ENCODE measurements around the gene GNAI3. TPM values are rescaled to one million over a fixed set of nuclear protein-coding genes. Genes with fewer than 3 reads are reported as not detected.

Gene GNAI3
- total and polyA plus RNA-seq, 11 donors = 1.5 to 5.4 (median 2.5) TPM

DNA sequence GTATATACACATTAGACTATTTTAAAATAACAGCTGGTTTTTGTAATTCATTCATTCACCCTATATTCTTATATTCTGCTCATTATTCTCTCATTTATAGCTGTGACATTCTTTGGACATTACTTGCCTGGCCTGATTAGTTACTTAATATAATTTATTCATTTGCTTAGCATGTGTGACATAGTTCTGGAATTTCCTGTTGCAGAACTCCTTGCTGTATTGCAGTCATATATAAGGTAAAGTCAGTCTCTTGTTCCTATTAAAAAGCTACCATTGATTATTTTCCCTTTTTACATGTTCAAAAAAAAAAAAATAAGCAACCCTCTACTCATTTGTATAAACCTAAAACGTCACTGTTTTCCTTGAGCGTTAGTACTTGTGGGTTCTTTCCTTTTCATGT is 47.1 kb downstream of the GNAI3 start:
- no peak overlapping the region for H3K27ac ChIP-seq
- no peak overlapping the region for H3K4me3 ChIP-seq
- ATAC-seq = no peak
- H3K27me3 ChIP-seq = no peaks in the 10 kb centered on the region
- intact Hi-C loops (cut with DNase I) = no loop called here
- no peaks in the 10 kb centered on the region for H3K4me1 ChIP-seq
- H3K9me3 ChIP-seq = no peaks in the 10 kb centered on the region
- WGBS, 4 donors = 91 to 97% (median 93%) methylated on average over 2 of the region's 2 CpGs
- H3K36me3 ChIP-seq = peaks cover 0 to 90% (median 60%) of the 10 kb centered on the region in 9 donors
- DNase-seq = no peak
- TF ChIP-seq POLR2A (IDR thresholded peaks at IDR 0.05) = no peak
- TF ChIP-seq, protein P1, sequence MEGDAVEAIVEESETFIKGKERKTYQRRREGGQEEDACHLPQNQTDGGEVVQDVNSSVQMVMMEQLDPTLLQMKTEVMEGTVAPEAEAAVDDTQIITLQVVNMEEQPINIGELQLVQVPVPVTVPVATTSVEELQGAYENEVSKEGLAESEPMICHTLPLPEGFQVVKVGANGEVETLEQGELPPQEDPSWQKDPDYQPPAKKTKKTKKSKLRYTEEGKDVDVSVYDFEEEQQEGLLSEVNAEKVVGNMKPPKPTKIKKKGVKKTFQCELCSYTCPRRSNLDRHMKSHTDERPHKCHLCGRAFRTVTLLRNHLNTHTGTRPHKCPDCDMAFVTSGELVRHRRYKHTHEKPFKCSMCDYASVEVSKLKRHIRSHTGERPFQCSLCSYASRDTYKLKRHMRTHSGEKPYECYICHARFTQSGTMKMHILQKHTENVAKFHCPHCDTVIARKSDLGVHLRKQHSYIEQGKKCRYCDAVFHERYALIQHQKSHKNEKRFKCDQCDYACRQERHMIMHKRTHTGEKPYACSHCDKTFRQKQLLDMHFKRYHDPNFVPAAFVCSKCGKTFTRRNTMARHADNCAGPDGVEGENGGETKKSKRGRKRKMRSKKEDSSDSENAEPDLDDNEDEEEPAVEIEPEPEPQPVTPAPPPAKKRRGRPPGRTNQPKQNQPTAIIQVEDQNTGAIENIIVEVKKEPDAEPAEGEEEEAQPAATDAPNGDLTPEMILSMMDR (IDR thresholded peaks at IDR 0.05) = no peak

DNA sequence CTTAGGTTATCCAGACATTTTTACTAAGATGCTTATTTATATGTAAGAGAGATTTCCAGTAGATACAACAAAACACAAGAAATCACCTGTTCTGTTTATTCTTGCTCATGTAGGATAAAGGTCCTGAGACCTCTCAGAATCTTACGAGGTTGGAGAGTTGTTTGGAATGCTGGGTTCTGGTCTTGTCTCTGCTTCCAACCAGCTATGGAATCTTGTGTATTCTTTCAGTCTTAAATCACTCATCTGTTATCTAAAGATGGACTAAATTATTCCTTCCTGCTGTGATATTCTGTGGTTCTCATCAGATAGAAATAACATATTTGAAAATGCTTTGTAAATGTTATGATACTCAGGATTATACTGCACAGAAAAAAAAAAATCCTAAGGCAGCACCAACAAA is 49.7 kb downstream of the GNAI3 start:
- ATAC-seq (no peak), DNase-seq (no peak)
- H3K4me1 ChIP-seq = no peaks in the 10 kb centered on the region
- TF ChIP-seq, protein P1 (IDR thresholded peaks at IDR 0.05) = no peak
- no peak for TF ChIP-seq POLR2A (IDR thresholded peaks at IDR 0.05)
- WGBS, 4 donors = 87 to 98% (median 92%) methylated on average over 1 of the region's 1 CpG
- intact Hi-C loops (cut with DNase I) = no loop called here
- H3K36me3 ChIP-seq = peaks cover 0 to 64% (median 34%) of the 10 kb centered on the region in 9 donors
- no peaks in the 10 kb centered on the region for H3K27me3 ChIP-seq
- no peak overlapping the region for H3K4me3 ChIP-seq
- no peak overlapping the region for H3K27ac ChIP-seq
- H3K9me3 ChIP-seq = no peaks in the 10 kb centered on the region

DNA sequence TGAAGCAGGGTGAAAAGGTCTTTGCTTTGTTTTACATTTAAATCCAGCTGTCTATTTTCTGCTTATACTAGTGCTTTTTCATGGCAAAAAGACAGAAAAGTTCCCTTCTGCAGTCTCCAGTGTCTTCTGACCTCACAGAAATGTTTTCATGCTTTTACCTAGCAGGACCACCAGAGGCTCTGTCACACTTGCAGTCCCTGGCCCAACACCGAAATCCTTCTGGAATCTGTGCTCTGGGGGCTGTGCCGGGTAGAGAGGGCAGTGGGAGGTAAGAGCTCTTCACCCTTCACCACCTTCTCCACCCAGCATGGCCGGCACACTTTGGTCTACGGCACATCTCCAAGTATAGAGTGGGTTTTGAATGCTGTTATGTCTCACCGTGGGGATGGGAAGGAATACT is 50.2 kb downstream of the GNAI3 start:
- Histone ChIP-seq H3K4me3 (no peak overlapping the region), H3K9me3 (no peaks in the 10 kb centered on the region), H3K27me3 (no peaks in the 10 kb centered on the region), H3K27ac (no peak overlapping the region), H3K4me1 (no peaks in the 10 kb centered on the region), H3K36me3 (peaks cover 0 to 61% (median 29%) of the 10 kb centered on the region in 9 donors)
- 87 to 93% (median 88%) methylated on average over 5 of the region's 5 CpGs for WGBS, 4 donors
- TF ChIP-seq POLR2A (IDR thresholded peaks at IDR 0.05) = no peak
- TF ChIP-seq, protein P1 (IDR thresholded peaks at IDR 0.05) = no peak
- no peak for ATAC-seq
- no peak for DNase-seq
- intact Hi-C loops (cut with DNase I) = no loop called here

DNA sequence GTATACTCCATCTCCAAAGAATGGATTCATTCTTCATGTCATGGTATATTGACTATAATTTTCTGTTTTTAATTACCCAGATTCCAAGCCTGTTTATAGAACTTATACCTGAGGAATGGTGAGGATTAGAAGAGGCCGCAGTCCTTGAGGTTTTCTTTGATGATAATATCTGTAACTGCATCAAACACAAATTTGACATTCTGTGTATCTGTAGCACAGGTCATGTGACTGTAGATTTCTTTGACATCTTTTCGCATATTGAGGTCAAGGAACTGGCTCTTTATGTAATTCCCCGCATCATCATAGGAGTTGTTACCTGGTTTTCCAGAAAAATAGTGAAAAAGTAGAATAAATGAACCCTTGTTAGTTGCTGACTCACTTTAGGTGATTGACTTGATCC is 54.8 kb downstream of the GNAI3 start:
- H3K4me1 ChIP-seq = peaks cover 0 to 6% (median 0%) of the 10 kb centered on the region in 12 donors
- H3K4me3 ChIP-seq = no peak overlapping the region
- intact Hi-C loops (cut with DNase I) = no loop called here
- no peak for DNase-seq
- H3K9me3 ChIP-seq = no peaks in the 10 kb centered on the region
- 94 to 99% (median 99%) methylated on average over 3 of the region's 3 CpGs for WGBS, 4 donors
- peaks cover 0 to 27% (median 6%) of the 10 kb centered on the region in 9 donors for H3K36me3 ChIP-seq
- no peak for ATAC-seq
- no peaks in the 10 kb centered on the region for H3K27me3 ChIP-seq
- TF ChIP-seq, protein P1 (IDR thresholded peaks at IDR 0.05) = no peak
- TF ChIP-seq POLR2A (IDR thresholded peaks at IDR 0.05) = no peak
- H3K27ac ChIP-seq = no peak overlapping the region

Data from heart left ventricle (tissue), 16 donors.